Natural killer cell (primary cell): Measurements from ENCODE around the gene TENT5C. TPM values are rescaled to one million over a fixed set of nuclear protein-coding genes. Genes with fewer than 3 reads are reported as not detected.

Experiments
- ATAC-seq, 3 donors: fragments of 150-1000 bp in 2 of 3; fragments of 200-7000 bp in 1 of 3; cut with Tn5 transposase; 1 replicate in 1 of 3; 2 replicates in 2 of 3; pipeline ENCODE4 v1.10.0; 2021; ENCODE audit warnings: mild to moderate bottlenecking in 2 of 3, moderate library complexity in 2 of 3
- DNase-seq, 2 donors: peaks; one replicate each; pipeline versions ENCODE4 v3.0.0 to v3.0.0-alpha.2; 2013 to 2021; ENCODE audit warnings: mixed read lengths in 1 of 2
- H3K27ac ChIP-seq: one replicate; pipeline ENCODE4 v1.5.1; 2013; ENCODE audit warnings: mild to moderate bottlenecking, low read length
- H3K27me3 ChIP-seq: one replicate; pipeline ENCODE4 v1.6.1; 2013; ENCODE audit warnings: low read length; ENCODE audit not compliant: control insufficient read depth, insufficient read depth
- H3K36me3 ChIP-seq: one replicate; pipeline ENCODE4 v1.6.1; 2013; ENCODE audit warnings: low read length; ENCODE audit not compliant: control insufficient read depth, insufficient read depth
- H3K4me1 ChIP-seq: one replicate; pipeline ENCODE4 v1.6.1; 2013; ENCODE audit warnings: low read length; ENCODE audit not compliant: control insufficient read depth, insufficient read depth
- H3K4me3 ChIP-seq: one replicate; pipeline ENCODE4 v1.5.1; 2013; ENCODE audit warnings: low read length
- H3K9me3 ChIP-seq: one replicate; pipeline ENCODE4 v1.6.1; 2013; ENCODE audit warnings: low read length; ENCODE audit not compliant: control insufficient read depth, insufficient read depth
- H3K27ac Mint-ChIP-seq, 2 donors: one replicate each; pipeline ENCODE4 v1.8.0; 2022; ENCODE audit warnings: mild to moderate bottlenecking in 2 of 2, mixed read lengths in 2 of 2, moderate library complexity in 1 of 2
- H3K27me3 Mint-ChIP-seq, 2 donors: one replicate each; pipeline ENCODE4 v1.8.0; 2022; ENCODE audit warnings: low read depth in 2 of 2, mixed read lengths in 2 of 2
- H3K36me3 Mint-ChIP-seq: one replicate; pipeline ENCODE4 v1.8.0; 2022; ENCODE audit warnings: mixed read lengths
- H3K4me1 Mint-ChIP-seq, 2 donors: one replicate each; pipeline ENCODE4 v1.8.0; 2022; ENCODE audit warnings: mixed read lengths in 2 of 2
- H3K4me3 Mint-ChIP-seq: one replicate; pipeline ENCODE4 v1.8.0; 2022; ENCODE audit warnings: mild to moderate bottlenecking, moderate library complexity, mixed read lengths
- H3K9me3 Mint-ChIP-seq, 2 donors: one replicate each; pipeline ENCODE4 v1.8.0; 2022; ENCODE audit warnings: mixed read lengths in 2 of 2
- WGBS: methylation state at CpG from one replicate; pipeline ENCODE4 v1.1.7; 2013; ENCODE audit warnings: missing lambda C conversion rate; ENCODE audit not compliant: insufficient coverage; 5-methylcytosine and 5-hydroxymethylcytosine counted together
- intact Hi-C: fragments of 100-400 bp; cut with micrococcal nuclease; formaldehyde crosslinking; loops from one replicate; pipeline ENCODE4 v1.14.2; 2022
- total RNA-seq, 4 donors: library from RNA; stranded (reverse); fragments of 120-200 nt in 1 of 4; gene quantifications; one replicate each; pipeline versions ENCODE4 v1.2.3 to v1.2.4, GENCODE V29; 2013 to 2022
- TF ChIP-seq, protein P1 (sequence below): fragments of 200-600 bp; IDR thresholded peaks from one replicate; pipeline ENCODE4 v1.8.0; 2022; ENCODE audit warnings: antibody characterized with exemption

The TENT5C gene
- total RNA-seq, 3 donors from 2014 or later (not counting 1 experiment from before 2014, with no cell fraction given), result 80.6 to 109 (median 90.9) TPM

DNA sequence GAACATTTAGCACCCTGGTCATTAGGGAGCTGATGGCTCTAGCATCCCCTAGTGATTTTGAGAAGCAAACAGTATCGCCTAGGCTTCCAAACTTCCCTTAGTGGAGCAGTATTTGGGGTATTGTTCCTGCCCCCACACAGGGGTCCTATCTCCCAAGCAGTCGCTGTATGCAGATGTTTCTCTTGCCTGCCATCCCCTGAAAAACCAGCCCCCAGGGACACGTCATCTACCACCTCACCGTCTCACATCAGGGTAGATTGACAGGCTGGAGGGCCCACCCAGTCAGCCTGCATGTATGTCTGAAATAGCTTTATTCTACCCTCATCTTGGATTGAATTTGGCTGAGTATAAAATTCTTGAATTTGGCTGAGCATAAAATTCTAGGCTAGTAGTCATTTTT is 33.9 kb downstream of the TENT5C start:
- Histone ChIP-seq H3K27ac (no peak overlapping the region), H3K4me1 (peaks cover 20% of the 10 kb centered on the region), H3K27me3 (no peaks in the 10 kb centered on the region), H3K4me3 (no peak overlapping the region), H3K9me3 (no peaks in the 10 kb centered on the region), H3K36me3 (no peaks in the 10 kb centered on the region)
- Mint-ChIP-seq H3K4me1 (peaks cover 19 to 21% of the 10 kb centered on the region in 2 donors), H3K4me3 (no peak overlapping the region), H3K27me3 (peaks cover 17 to 34% of the 10 kb centered on the region in 2 donors), H3K36me3 (no peaks in the 10 kb centered on the region), H3K27ac (no peak overlapping the region), H3K9me3 (no peaks in the 10 kb centered on the region)
- intact Hi-C loops, result no loop called here
- WGBS, result 100% methylated on average over 4 of the region's 4 CpGs
- DNase-seq, result no peak
- ATAC-seq, result no peak
- TF ChIP-seq, protein P1, sequence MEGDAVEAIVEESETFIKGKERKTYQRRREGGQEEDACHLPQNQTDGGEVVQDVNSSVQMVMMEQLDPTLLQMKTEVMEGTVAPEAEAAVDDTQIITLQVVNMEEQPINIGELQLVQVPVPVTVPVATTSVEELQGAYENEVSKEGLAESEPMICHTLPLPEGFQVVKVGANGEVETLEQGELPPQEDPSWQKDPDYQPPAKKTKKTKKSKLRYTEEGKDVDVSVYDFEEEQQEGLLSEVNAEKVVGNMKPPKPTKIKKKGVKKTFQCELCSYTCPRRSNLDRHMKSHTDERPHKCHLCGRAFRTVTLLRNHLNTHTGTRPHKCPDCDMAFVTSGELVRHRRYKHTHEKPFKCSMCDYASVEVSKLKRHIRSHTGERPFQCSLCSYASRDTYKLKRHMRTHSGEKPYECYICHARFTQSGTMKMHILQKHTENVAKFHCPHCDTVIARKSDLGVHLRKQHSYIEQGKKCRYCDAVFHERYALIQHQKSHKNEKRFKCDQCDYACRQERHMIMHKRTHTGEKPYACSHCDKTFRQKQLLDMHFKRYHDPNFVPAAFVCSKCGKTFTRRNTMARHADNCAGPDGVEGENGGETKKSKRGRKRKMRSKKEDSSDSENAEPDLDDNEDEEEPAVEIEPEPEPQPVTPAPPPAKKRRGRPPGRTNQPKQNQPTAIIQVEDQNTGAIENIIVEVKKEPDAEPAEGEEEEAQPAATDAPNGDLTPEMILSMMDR, result no peak

DNA sequence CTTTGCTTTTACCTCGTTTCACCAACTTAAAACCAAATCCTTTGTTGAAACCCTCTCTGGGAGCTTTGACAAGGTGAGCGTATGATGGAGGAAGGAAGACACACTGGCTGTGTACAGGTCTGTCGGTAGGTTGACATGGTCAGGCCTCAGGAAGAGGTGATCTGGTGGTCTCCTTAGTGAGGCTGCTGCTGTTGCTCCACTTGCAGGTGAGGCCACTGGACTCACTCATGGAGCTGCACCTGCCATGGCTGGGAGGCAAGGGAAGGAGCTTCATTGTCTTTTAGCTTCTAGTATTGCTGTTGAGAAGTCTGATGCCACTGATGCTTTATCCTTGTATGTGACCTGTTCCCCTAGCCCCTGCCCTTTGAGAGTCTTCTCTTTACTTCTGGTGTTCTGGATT is 35.7 kb downstream of the TENT5C start:
- DNase-seq (no peak), ATAC-seq (no peak)
- Mint-ChIP-seq H3K27me3 (peaks cover 17 to 35% of the 10 kb centered on the region in 2 donors), H3K9me3 (no peaks in the 10 kb centered on the region), H3K36me3 (no peaks in the 10 kb centered on the region), H3K4me1 (peaks cover 20 to 23% of the 10 kb centered on the region in 2 donors), H3K4me3 (no peak overlapping the region), H3K27ac (no peak overlapping the region)
- intact Hi-C loops, result no loop called here
- peaks cover 3% of the 10 kb centered on the region for H3K27me3 ChIP-seq
- no peaks in the 10 kb centered on the region for H3K36me3 ChIP-seq
- H3K4me3 ChIP-seq, result no peak overlapping the region
- H3K9me3 ChIP-seq, result no peaks in the 10 kb centered on the region
- H3K27ac ChIP-seq, result no peak overlapping the region
- H3K4me1 ChIP-seq, result peaks cover 19% of the 10 kb centered on the region
- TF ChIP-seq, protein P1, result no peak
- 98% methylated on average over 3 of the region's 3 CpGs for WGBS

DNA sequence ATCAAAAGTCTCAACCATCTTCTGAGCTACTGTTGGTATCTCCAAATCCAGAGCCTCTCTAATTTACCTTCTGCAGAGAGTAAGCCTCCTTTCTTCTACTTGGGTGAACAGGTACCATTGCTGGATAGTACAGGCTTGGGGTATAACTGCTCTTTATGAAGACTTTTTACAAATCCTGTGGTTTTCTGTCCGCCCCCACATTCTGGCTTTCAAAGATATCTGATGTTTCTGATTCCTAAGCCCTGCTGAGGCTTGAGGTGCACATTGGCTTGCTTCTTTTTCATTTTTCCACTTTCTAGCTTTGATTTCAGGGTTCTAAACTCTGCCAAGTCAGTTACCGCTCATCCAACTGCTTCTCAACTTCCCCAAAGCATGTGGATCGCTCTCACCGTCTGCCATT is 37.1 kb downstream of the TENT5C start:
- ATAC-seq (no peak), DNase-seq (no peak)
- Histone ChIP-seq H3K36me3 (no peaks in the 10 kb centered on the region), H3K4me1 (peaks cover 12% of the 10 kb centered on the region), H3K27ac (no peak overlapping the region), H3K9me3 (no peaks in the 10 kb centered on the region), H3K4me3 (no peak overlapping the region), H3K27me3 (peaks cover 3% of the 10 kb centered on the region)
- TF ChIP-seq, protein P1, result no peak
- peaks cover 16 to 18% of the 10 kb centered on the region in 2 donors for H3K4me1 Mint-ChIP-seq
- H3K4me3 Mint-ChIP-seq, result no peak overlapping the region
- H3K27me3 Mint-ChIP-seq, result peaks cover 22 to 35% of the 10 kb centered on the region in 2 donors
- H3K36me3 Mint-ChIP-seq, result no peaks in the 10 kb centered on the region
- H3K27ac Mint-ChIP-seq, result no peak overlapping the region
- intact Hi-C loops, result no loop called here
- WGBS, result 90% methylated on average over 4 of the region's 4 CpGs
- no peaks in the 10 kb centered on the region for H3K9me3 Mint-ChIP-seq

DNA sequence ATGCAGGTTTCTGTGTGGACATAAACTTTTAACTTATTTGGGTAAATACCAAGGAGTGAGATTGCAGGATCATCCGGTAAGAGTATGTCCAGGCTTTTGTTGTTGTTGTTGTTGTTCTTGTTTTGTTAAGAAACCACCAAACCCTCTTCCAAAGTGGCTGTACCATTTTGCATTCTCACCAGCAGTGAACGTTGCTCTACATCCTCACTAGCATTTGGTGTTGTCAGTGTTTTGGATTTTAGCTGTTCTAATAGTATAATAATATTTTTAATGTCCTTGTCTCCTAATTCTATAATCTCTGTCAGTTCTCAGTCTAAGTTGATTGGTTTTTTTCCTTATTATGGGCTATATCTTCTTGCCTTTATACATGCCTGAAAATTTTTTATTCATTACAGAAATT is 37.8 kb downstream of the TENT5C start:
- WGBS, result 80% methylated on average over 1 of the region's 2 CpGs
- Mint-ChIP-seq H3K27me3 (peaks cover 26 to 35% of the 10 kb centered on the region in 2 donors), H3K4me3 (no peak overlapping the region), H3K27ac (no peak overlapping the region), H3K9me3 (no peaks in the 10 kb centered on the region), H3K36me3 (no peaks in the 10 kb centered on the region), H3K4me1 (peaks cover 16 to 18% of the 10 kb centered on the region in 2 donors)
- no peaks in the 10 kb centered on the region for H3K36me3 ChIP-seq
- no peak overlapping the region for H3K27ac ChIP-seq
- no peak for DNase-seq
- H3K9me3 ChIP-seq, result no peaks in the 10 kb centered on the region
- H3K4me3 ChIP-seq, result no peak overlapping the region
- H3K4me1 ChIP-seq, result peaks cover 12% of the 10 kb centered on the region
- TF ChIP-seq, protein P1, result no peak
- intact Hi-C loops, result no loop called here
- peaks cover 3% of the 10 kb centered on the region for H3K27me3 ChIP-seq
- no peak for ATAC-seq
